ENCODE measurements around the gene NOL8. TPM values are rescaled to one million over a fixed set of nuclear protein-coding genes. Genes with fewer than 3 reads are reported as not detected.

Gene NOL8
- total RNA-seq, 1 experiment from 2014 or later: 32.2 TPM

DNA sequence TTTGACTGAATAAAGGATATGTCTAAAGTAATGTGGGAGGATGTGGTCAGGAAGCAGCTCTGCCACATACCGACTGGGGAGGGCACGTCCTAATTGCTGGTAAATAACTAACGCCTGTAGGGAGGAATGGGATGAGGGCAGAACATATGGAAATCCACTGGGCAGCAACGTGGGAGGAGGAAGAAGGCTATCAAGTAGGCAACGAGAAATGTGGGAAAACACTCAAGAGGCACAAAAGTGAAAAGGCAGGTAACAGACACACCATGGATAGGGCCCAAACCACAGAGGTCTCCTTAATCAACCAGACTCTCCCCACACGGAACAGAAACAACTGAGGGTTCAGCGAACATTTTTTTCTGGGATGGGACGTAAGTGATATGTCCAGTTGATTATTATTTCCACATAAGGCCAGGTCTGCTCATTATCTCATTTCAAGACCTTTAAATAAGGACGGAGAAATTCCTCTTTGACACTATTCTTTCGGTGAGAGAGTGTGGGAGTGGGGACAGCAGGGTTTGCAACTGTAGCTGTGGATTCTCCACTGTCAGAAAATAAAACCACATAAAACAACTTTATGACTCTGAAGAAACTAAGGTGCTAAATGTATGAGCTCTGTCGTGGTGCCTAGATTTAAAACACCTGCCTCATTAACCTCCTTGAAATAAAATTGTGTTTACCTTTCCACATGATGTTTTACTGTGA lies 48.7 kb downstream of the NOL8 start:
- Mint-ChIP-seq H3K27me3 (ENCODE audit: low read depth) (no peaks in the 10 kb centered on the region), H3K27ac (no peak overlapping the region), H3K9me3 (no peaks in the 10 kb centered on the region), H3K36me3 (peaks cover 89% of the 10 kb centered on the region), H3K4me1 (no peaks in the 10 kb centered on the region), H3K4me3 (no peak overlapping the region)
- POLR2A ChIA-PET: no interaction called here
- no peak for TF ChIP-seq TP53 (CRISPR knock-in tag; IDR thresholded peaks at IDR 0.05)
- TF ChIP-seq NFYB (CRISPR knock-in tag; conservative IDR thresholded peaks at IDR 0.05; ENCODE audit: low read depth): no peak
- TF ChIP-seq, protein P1, sequence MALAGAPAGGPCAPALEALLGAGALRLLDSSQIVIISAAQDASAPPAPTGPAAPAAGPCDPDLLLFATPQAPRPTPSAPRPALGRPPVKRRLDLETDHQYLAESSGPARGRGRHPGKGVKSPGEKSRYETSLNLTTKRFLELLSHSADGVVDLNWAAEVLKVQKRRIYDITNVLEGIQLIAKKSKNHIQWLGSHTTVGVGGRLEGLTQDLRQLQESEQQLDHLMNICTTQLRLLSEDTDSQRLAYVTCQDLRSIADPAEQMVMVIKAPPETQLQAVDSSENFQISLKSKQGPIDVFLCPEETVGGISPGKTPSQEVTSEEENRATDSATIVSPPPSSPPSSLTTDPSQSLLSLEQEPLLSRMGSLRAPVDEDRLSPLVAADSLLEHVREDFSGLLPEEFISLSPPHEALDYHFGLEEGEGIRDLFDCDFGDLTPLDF (CRISPR knock-in tag; IDR thresholded peaks at IDR 0.05): no peak
- TF ChIP-seq NR1H2 (CRISPR knock-in tag; IDR thresholded peaks at IDR 0.05): no peak
- TF ChIP-seq PRRX2 (CRISPR knock-in tag; IDR thresholded peaks at IDR 0.05): no peak
- no peak for TF ChIP-seq ZNF232 (CRISPR knock-in tag; IDR thresholded peaks at IDR 0.05)
- no peak for TF ChIP-seq GABPB1 (CRISPR knock-in tag; IDR thresholded peaks at IDR 0.05)
- no peak for TF ChIP-seq SP1 (CRISPR knock-in tag; conservative IDR thresholded peaks at IDR 0.05)
- TF ChIP-seq ZNF416 (CRISPR knock-in tag; IDR thresholded peaks at IDR 0.05): no peak
- TF ChIP-seq, protein P2, sequence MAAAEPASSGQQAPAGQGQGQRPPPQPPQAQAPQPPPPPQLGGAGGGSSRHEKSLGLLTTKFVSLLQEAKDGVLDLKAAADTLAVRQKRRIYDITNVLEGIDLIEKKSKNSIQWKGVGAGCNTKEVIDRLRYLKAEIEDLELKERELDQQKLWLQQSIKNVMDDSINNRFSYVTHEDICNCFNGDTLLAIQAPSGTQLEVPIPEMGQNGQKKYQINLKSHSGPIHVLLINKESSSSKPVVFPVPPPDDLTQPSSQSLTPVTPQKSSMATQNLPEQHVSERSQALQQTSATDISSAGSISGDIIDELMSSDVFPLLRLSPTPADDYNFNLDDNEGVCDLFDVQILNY (CRISPR knock-in tag; IDR thresholded peaks at IDR 0.05): no peak
- TF ChIP-seq, protein P3, sequence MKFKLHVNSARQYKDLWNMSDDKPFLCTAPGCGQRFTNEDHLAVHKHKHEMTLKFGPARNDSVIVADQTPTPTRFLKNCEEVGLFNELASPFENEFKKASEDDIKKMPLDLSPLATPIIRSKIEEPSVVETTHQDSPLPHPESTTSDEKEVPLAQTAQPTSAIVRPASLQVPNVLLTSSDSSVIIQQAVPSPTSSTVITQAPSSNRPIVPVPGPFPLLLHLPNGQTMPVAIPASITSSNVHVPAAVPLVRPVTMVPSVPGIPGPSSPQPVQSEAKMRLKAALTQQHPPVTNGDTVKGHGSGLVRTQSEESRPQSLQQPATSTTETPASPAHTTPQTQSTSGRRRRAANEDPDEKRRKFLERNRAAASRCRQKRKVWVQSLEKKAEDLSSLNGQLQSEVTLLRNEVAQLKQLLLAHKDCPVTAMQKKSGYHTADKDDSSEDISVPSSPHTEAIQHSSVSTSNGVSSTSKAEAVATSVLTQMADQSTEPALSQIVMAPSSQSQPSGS (CRISPR knock-in tag; IDR thresholded peaks at IDR 0.05; ENCODE audit: borderline replicate concordance, low read depth): no peak
- no peak for TF ChIP-seq NFE2L1 (CRISPR knock-in tag; IDR thresholded peaks at IDR 0.05)
- no peak for TF ChIP-seq ZNF121 (CRISPR knock-in tag; IDR thresholded peaks at IDR 0.05)
- ATAC-seq: no peak
- no peak for DNase-seq (ENCODE audit: low spot score)
- CTCF ChIA-PET: no interaction called here

- no peak overlapping the region for H3K4me3 Mint-ChIP-seq
- ATAC-seq: no peak
- no peaks in the 10 kb centered on the region for H3K9me3 Mint-ChIP-seq
- no peak for DNase-seq (ENCODE audit: low spot score)
- no peaks in the 10 kb centered on the region for H3K27me3 Mint-ChIP-seq (ENCODE audit: low read depth)
- CTCF ChIA-PET: no interaction called here
- POLR2A ChIA-PET: no interaction called here
- H3K4me1 Mint-ChIP-seq: no peaks in the 10 kb centered on the region
- H3K27ac Mint-ChIP-seq: no peak overlapping the region
- TF ChIP-seq, protein P4, sequence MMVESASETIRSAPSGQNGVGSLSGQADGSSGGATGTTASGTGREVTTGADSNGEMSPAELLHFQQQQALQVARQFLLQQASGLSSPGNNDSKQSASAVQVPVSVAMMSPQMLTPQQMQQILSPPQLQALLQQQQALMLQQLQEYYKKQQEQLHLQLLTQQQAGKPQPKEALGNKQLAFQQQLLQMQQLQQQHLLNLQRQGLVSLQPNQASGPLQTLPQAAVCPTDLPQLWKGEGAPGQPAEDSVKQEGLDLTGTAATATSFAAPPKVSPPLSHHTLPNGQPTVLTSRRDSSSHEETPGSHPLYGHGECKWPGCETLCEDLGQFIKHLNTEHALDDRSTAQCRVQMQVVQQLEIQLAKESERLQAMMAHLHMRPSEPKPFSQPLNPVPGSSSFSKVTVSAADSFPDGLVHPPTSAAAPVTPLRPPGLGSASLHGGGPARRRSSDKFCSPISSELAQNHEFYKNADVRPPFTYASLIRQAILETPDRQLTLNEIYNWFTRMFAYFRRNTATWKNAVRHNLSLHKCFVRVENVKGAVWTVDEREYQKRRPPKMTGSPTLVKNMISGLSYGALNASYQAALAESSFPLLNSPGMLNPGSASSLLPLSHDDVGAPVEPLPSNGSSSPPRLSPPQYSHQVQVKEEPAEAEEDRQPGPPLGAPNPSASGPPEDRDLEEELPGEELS (CRISPR knock-in tag; IDR thresholded peaks at IDR 0.05): no peak
- TF ChIP-seq NR2C2 (CRISPR knock-in tag; IDR thresholded peaks at IDR 0.05): no peak
- TF ChIP-seq ZNF512 (CRISPR knock-in tag; IDR thresholded peaks at IDR 0.05; ENCODE audit: borderline replicate concordance): no peak
- no peak for TF ChIP-seq SP1 (CRISPR knock-in tag; conservative IDR thresholded peaks at IDR 0.05)
- TF ChIP-seq NR3C1 (CRISPR knock-in tag; conservative IDR thresholded peaks at IDR 0.05; ENCODE audit: low read depth): no peak
- peaks cover 91% of the 10 kb centered on the region for H3K36me3 Mint-ChIP-seq
Observed at GRCh38 chr9:92275541-92275940, 49.6 kb downstream of the NOL8 start.
